Mesendoderm (in vitro differentiated cells): ENCODE measurements around the gene DUSP10.

Experiments used
- DNase-seq: peaks from one replicate; pipeline ENCODE4 v3.0.0; 2013
- H2AK5ac ChIP-seq: 2 replicates; pipeline ENCODE4 v1.6.1; 2013; ENCODE audit warnings: low read length, inconsistent platforms
- H2BK120ac ChIP-seq: 2 replicates; pipeline ENCODE4 v1.6.1; 2013; ENCODE audit warnings: low read depth, mild to moderate bottlenecking, low read length, moderate library complexity, mixed read lengths
- H2BK15ac ChIP-seq: replicated peaks from 2 replicates; pipeline ENCODE4 v1.6.1; 2013; ENCODE audit warnings: low read depth, mild to moderate bottlenecking, moderate library complexity
- H2BK5ac ChIP-seq: 2 replicates; pipeline ENCODE4 v1.6.1; 2013; ENCODE audit warnings: low read length, inconsistent platforms
- H3K18ac ChIP-seq: 2 replicates; pipeline ENCODE4 v1.6.1; 2013; ENCODE audit warnings: mild to moderate bottlenecking, low read length, mixed read lengths
- H3K23ac ChIP-seq: one replicate; pipeline ENCODE4 v1.6.1; 2013; ENCODE audit warnings: low read length
- H3K27ac ChIP-seq: 2 replicates; pipeline ENCODE4 v1.5.1; 2013; ENCODE audit warnings: low read depth, mild to moderate bottlenecking, inconsistent platforms, low read length, moderate library complexity
- H3K27me3 ChIP-seq: 2 replicates; pipeline ENCODE4 v1.6.1; 2013; ENCODE audit warnings: low read length, control low read depth, mild to moderate bottlenecking, inconsistent platforms; ENCODE audit not compliant: insufficient read depth, poor library complexity
- H3K36me3 ChIP-seq: 2 replicates; pipeline ENCODE4 v1.6.1; 2013; ENCODE audit warnings: low read length, inconsistent platforms; ENCODE audit not compliant: control insufficient read depth, insufficient read depth
- H3K4ac ChIP-seq: one replicate; pipeline ENCODE4 v1.6.1; 2013; ENCODE audit warnings: low read depth, mild to moderate bottlenecking, low read length, moderate library complexity
- H3K4me1 ChIP-seq: 2 replicates; pipeline ENCODE4 v1.6.1; 2013; ENCODE audit warnings: low read depth, low read length, inconsistent platforms; ENCODE audit not compliant: control insufficient read depth
- H3K4me2 ChIP-seq: 2 replicates; pipeline ENCODE4 v1.6.1; 2013; ENCODE audit warnings: low read length
- H3K4me3 ChIP-seq: 2 replicates; pipeline ENCODE4 v1.5.1; 2013; ENCODE audit warnings: mild to moderate bottlenecking, low read length
- H3K56ac ChIP-seq: one replicate; pipeline ENCODE4 v1.6.1; 2013; ENCODE audit warnings: low read length
- H3K79me1 ChIP-seq: 2 replicates; pipeline ENCODE4 v1.6.1; 2013; ENCODE audit warnings: low read length, inconsistent platforms
- H3K79me2 ChIP-seq: 2 replicates; pipeline ENCODE4 v1.6.1; 2013; ENCODE audit warnings: mild to moderate bottlenecking, low read length; ENCODE audit not compliant: control insufficient read depth, insufficient read depth
- H3K9ac ChIP-seq: 2 replicates; pipeline ENCODE4 v1.6.1; 2013; ENCODE audit warnings: low read length, inconsistent platforms
- H4K5ac ChIP-seq: one replicate; pipeline ENCODE4 v1.6.1; 2013; ENCODE audit warnings: low read length
- H4K8ac ChIP-seq: one replicate; pipeline ENCODE4 v1.6.1; 2013; ENCODE audit warnings: low read depth, mild to moderate bottlenecking, control low read depth, low read length, moderate library complexity
- WGBS: extraction: QIAGEN DNeasy Blood & Tissue Kit; methylation state at CpG from one replicate; pipeline ENCODE4 v1.1.7; 2013; ENCODE audit warnings: low lambda C conversion rate, missing lambda C conversion rate; ENCODE audit not compliant: insufficient coverage; ENCODE audit errors: extremely low coverage; 5-methylcytosine and 5-hydroxymethylcytosine counted together

DUSP10 gene

GRCh38 chr1:221782970-221783369 is 41.1 kb upstream of the DUSP10 start:
- H3K56ac ChIP-seq, result no peak overlapping the region
- no peak for DNase-seq
- H3K23ac ChIP-seq, result no peak overlapping the region
- no peak overlapping the region for H2BK120ac ChIP-seq
- H3K36me3 ChIP-seq, result no peaks in the 10 kb centered on the region
- H2AK5ac ChIP-seq, result no peak overlapping the region
- H4K5ac ChIP-seq, result no peak overlapping the region
- no peak overlapping the region for H2BK15ac ChIP-seq
- no peak overlapping the region for H2BK5ac ChIP-seq
- H3K18ac ChIP-seq, result no peak overlapping the region
- H3K9ac ChIP-seq, result no peak overlapping the region
- WGBS, result no CpG with 5 or more reads among the region's 1 CpG
- H3K79me2 ChIP-seq, result no peaks in the 10 kb centered on the region
- H3K4me3 ChIP-seq, result no peak overlapping the region
- no peak overlapping the region for H3K4me2 ChIP-seq
- no peak overlapping the region for H3K4ac ChIP-seq
- H3K27me3 ChIP-seq, result no peaks in the 10 kb centered on the region
- no peaks in the 10 kb centered on the region for H3K79me1 ChIP-seq
- no peak overlapping the region for H4K8ac ChIP-seq
- H3K27ac ChIP-seq, result no peak overlapping the region
- no peaks in the 10 kb centered on the region for H3K4me1 ChIP-seq

GRCh38 chr1:221782477-221782876 is 40.6 kb upstream of the DUSP10 start:
- Histone ChIP-seq H3K9ac (no peak overlapping the region), H3K27me3 (no peaks in the 10 kb centered on the region), H4K8ac (no peak overlapping the region)

GRCh38 chr1:221781102-221781755 is 39.3 kb upstream of the DUSP10 start:
- Histone ChIP-seq H3K79me1 (no peaks in the 10 kb centered on the region), H3K4me2 (no peak overlapping the region), H4K5ac (no peak overlapping the region), H2BK15ac (no peak overlapping the region), H3K4ac (no peak overlapping the region), H3K27me3 (no peaks in the 10 kb centered on the region), H4K8ac (no peak overlapping the region), H3K4me1 (no peaks in the 10 kb centered on the region), H2BK120ac (no peak overlapping the region), H3K23ac (no peak overlapping the region), H3K27ac (no peak overlapping the region), H2AK5ac (no peak overlapping the region), H3K4me3 (no peak overlapping the region), H3K18ac (no peak overlapping the region), H3K79me2 (no peaks in the 10 kb centered on the region), H3K56ac (no peak overlapping the region), H3K36me3 (no peaks in the 10 kb centered on the region), H2BK5ac (no peak overlapping the region), H3K9ac (no peak overlapping the region)
- DNase-seq, result no peak
- WGBS, result no CpG with 5 or more reads among the region's 7 CpGs

More at GRCh38 chr1:221782477-221782876, 40.6 kb upstream of the DUSP10 start:
- Histone ChIP-seq H3K27ac (no peak overlapping the region), H3K18ac (no peak overlapping the region), H2AK5ac (no peak overlapping the region), H3K4ac (no peak overlapping the region), H2BK15ac (no peak overlapping the region), H3K79me1 (no peaks in the 10 kb centered on the region), H3K4me1 (no peaks in the 10 kb centered on the region), H2BK120ac (no peak overlapping the region), H3K4me2 (no peak overlapping the region), H3K4me3 (no peak overlapping the region), H4K5ac (no peak overlapping the region), H3K79me2 (no peaks in the 10 kb centered on the region), H3K56ac (no peak overlapping the region), H2BK5ac (no peak overlapping the region), H3K36me3 (no peaks in the 10 kb centered on the region), H3K23ac (no peak overlapping the region)
- no CpG with 5 or more reads among the region's 2 CpGs for WGBS
- peak; percentile 40 for DNase-seq

- no peak overlapping the region for H3K23ac ChIP-seq
- no peak overlapping the region for H3K4me3 ChIP-seq
- H3K18ac ChIP-seq, result no peak overlapping the region
- H2AK5ac ChIP-seq, result no peak overlapping the region
- no CpG with 5 or more reads among the region's 7 CpGs for WGBS
- no peak overlapping the region for H3K9ac ChIP-seq
- H3K4ac ChIP-seq, result no peak overlapping the region
- H2BK15ac ChIP-seq, result no peak overlapping the region
- no peak overlapping the region for H2BK120ac ChIP-seq
- no peak for DNase-seq
- no peak overlapping the region for H3K27ac ChIP-seq
- H4K5ac ChIP-seq, result no peak overlapping the region
- no peak overlapping the region for H4K8ac ChIP-seq
- H3K27me3 ChIP-seq, result no peaks in the 10 kb centered on the region
- H3K36me3 ChIP-seq, result no peaks in the 10 kb centered on the region
- H3K4me1 ChIP-seq, result no peaks in the 10 kb centered on the region
- H2BK5ac ChIP-seq, result no peak overlapping the region
- H3K79me1 ChIP-seq, result no peaks in the 10 kb centered on the region
- H3K56ac ChIP-seq, result no peak overlapping the region
- H3K4me2 ChIP-seq, result no peak overlapping the region
- H3K79me2 ChIP-seq, result no peaks in the 10 kb centered on the region
Measured at GRCh38 chr1:221780175-221780574, 38.3 kb upstream of the DUSP10 start.

GRCh38 chr1:221779771-221780170 is 37.9 kb upstream of the DUSP10 start:
- Histone ChIP-seq H3K23ac (no peak overlapping the region), H3K36me3 (no peaks in the 10 kb centered on the region), H3K4me1 (no peaks in the 10 kb centered on the region), H3K27ac (no peak overlapping the region), H3K56ac (no peak overlapping the region), H3K4me2 (no peak overlapping the region), H2AK5ac (no peak overlapping the region), H4K5ac (no peak overlapping the region), H3K27me3 (no peaks in the 10 kb centered on the region), H3K4ac (no peak overlapping the region), H3K79me2 (no peaks in the 10 kb centered on the region), H2BK120ac (no peak overlapping the region), H4K8ac (no peak overlapping the region), H3K18ac (no peak overlapping the region), H3K79me1 (no peaks in the 10 kb centered on the region), H3K9ac (no peak overlapping the region), H2BK5ac (no peak overlapping the region), H3K4me3 (no peak overlapping the region), H2BK15ac (no peak overlapping the region)
- no CpG with 5 or more reads among the region's 1 CpG for WGBS
- no peak for DNase-seq

- Histone ChIP-seq H2BK15ac (no peak overlapping the region), H3K4me3 (no peak overlapping the region), H2BK5ac (no peak overlapping the region), H3K23ac (no peak overlapping the region), H3K4me1 (peaks cover 3% of the 10 kb centered on the region), H4K8ac (no peak overlapping the region), H2BK120ac (no peak overlapping the region), H3K4me2 (no peak overlapping the region), H3K27me3 (no peaks in the 10 kb centered on the region), H3K4ac (no peak overlapping the region), H2AK5ac (no peak overlapping the region), H3K18ac (no peak overlapping the region), H3K36me3 (no peaks in the 10 kb centered on the region), H3K56ac (no peak overlapping the region), H3K27ac (no peak overlapping the region), H4K5ac (no peak overlapping the region), H3K79me1 (no peaks in the 10 kb centered on the region), H3K9ac (no peak overlapping the region), H3K79me2 (no peaks in the 10 kb centered on the region)
- WGBS, result no CpG with 5 or more reads among the region's 8 CpGs
- no peak for DNase-seq
Measured at GRCh38 chr1:221778535-221779142, 36.8 kb upstream of the DUSP10 start.
